GM12801 (cell line): ENCODE measurements around the gene GAREM1.

ENCODE experiments used
- TF ChIP-seq, protein P1 (sequence below): IDR thresholded peaks from one replicate; pipeline ENCODE4 v1.5.1; 2011; ENCODE audit warnings: control low read depth; ENCODE audit not compliant: insufficient read length; ENCODE audit errors: extremely low read depth

Gene GAREM1

DNA sequence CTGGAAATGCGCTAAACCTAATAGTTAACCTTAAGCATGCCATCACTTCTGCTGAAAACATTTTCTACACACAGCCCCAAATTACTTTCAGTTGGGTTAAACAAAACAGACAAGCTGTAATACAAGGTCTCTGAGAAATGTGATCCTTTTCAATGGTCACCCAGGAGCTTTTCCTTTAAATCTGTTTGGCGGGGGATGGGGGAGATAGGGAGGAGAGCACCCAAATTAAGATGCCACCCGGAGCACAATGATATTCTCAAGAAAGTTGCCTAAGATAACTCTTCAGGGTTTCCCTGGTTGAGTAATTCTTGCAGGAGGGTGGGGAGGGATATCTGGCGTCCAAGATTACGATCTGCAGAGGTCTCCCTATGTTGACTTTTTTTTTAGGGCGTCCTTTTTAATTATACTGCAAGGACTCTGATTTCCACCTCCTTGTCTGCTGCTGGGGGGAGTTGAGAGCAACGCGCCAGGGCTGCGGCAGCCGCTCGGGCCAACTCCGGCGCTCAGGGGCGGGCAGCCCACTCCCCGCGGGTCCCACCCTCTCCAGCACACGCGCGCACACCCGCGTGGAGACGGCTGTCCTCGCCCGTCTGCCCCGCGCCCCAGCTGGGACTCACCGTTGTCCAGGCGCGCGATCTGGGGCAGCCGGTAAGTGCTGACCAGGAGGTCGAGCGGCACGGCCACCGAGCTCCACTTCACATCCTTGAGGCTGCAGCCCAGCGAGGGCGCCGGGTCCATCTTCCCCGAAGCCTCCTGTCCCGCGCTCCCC is 807 bp downstream of the GAREM1 start:
- TF ChIP-seq, protein P1, sequence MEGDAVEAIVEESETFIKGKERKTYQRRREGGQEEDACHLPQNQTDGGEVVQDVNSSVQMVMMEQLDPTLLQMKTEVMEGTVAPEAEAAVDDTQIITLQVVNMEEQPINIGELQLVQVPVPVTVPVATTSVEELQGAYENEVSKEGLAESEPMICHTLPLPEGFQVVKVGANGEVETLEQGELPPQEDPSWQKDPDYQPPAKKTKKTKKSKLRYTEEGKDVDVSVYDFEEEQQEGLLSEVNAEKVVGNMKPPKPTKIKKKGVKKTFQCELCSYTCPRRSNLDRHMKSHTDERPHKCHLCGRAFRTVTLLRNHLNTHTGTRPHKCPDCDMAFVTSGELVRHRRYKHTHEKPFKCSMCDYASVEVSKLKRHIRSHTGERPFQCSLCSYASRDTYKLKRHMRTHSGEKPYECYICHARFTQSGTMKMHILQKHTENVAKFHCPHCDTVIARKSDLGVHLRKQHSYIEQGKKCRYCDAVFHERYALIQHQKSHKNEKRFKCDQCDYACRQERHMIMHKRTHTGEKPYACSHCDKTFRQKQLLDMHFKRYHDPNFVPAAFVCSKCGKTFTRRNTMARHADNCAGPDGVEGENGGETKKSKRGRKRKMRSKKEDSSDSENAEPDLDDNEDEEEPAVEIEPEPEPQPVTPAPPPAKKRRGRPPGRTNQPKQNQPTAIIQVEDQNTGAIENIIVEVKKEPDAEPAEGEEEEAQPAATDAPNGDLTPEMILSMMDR, result no peak

DNA sequence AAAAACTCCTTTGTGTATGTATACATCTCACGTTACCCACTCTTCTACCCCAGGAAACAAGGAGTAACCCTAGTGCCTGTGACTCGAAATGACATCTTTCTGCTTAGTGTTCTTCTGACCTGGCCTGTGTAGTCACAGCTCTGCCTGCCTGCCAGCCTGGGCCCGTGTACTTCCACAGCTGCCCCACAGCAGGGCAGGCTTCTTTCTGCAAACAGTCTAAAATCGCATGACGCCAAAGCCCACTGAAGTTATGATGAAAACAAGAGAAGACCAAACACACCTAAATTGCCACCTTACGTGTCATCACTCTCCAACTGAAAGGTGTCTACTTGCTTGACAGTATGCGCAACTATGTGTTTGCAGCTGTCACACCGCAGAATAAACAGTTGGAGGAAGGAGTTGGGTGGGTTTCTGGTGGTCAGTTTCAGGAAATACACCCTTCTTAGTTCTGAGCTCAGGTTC is 1.5 kb downstream of the GAREM1 start:
- TF ChIP-seq, protein P1, result no peak

DNA sequence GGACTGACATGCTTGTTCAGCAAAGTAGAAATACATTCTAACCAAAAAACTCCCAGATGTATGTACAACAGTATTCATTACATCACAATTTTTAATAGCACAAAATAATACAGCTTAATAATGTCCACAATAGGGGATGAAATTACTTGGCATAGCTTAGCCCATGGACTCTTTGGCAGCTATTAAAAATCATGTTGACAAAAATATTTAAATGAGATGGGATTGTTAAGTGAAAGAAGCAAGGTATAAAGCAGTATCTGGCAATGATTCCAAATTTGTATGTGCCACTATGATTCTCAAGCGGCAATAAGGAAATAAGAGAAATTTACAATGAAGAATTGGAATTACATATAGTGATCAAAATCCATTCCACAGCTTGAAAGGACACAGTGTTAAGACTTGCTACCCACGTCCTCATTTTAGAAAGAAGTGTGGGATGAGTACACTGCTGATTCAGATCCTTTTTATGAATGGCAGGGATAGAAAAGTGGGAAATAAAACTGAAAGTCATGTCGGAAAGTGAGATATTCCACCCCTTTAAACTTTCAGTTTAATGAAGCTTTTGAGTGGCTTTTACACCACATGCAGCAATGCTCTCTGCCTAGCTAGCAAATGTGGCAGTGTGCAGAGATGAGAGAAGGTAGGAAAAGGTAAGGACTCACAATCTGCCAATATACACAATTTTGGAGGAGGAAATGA is 2.4 kb downstream of the GAREM1 start:
- TF ChIP-seq, protein P1, result no peak

DNA sequence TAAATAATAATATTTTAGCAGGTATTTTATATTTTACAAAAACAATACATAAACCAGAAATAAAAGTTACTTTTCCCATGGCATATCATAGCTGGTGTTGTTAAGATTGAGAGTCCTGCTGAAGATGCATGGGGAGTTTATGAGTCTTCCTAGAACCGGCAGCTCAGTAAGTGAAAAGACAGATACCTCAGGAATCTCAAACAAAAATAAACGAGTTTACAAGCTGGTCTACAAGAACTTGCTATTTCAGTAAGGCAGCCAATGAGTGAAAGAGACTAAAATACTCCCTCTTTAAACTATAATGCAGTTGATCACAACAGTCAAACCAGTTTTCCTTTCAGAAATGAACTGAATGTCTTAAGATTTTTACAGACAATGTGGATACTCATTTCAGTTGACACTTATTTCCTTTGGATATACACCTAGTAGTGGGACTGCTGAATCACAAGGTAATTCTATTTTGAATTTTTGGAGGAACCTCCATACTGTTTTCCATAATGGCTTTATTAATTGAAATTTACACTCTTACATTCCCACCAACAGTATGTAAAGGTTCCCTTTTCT is 8.9 kb downstream of the GAREM1 start:
- TF ChIP-seq, protein P1, result no peak

DNA sequence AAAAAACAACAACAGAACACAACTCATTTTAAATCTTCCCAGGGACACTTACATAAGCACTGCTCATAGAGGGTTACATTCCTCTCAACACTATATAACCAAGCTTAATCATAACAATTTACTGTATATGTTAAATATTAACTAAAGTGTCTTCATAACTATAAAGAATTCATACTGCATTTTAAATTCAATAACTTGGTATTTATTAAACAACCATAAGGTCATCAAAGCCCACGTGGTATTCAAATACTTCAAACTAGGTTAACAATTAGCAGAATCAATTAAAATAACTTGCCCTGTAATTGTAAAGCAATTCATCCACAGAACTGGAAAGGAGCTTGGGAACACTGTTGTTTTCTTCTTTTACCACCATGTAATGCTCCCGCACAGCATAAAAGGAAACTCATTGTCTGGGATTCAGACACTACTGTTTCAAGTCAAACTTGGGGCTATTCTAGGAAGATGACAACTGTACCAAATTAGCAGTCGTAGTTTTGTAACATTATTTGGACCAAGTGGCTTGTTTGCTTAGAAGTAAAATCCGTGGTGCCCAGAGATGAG is 10.4 kb downstream of the GAREM1 start:
- TF ChIP-seq, protein P1, result no peak

DNA sequence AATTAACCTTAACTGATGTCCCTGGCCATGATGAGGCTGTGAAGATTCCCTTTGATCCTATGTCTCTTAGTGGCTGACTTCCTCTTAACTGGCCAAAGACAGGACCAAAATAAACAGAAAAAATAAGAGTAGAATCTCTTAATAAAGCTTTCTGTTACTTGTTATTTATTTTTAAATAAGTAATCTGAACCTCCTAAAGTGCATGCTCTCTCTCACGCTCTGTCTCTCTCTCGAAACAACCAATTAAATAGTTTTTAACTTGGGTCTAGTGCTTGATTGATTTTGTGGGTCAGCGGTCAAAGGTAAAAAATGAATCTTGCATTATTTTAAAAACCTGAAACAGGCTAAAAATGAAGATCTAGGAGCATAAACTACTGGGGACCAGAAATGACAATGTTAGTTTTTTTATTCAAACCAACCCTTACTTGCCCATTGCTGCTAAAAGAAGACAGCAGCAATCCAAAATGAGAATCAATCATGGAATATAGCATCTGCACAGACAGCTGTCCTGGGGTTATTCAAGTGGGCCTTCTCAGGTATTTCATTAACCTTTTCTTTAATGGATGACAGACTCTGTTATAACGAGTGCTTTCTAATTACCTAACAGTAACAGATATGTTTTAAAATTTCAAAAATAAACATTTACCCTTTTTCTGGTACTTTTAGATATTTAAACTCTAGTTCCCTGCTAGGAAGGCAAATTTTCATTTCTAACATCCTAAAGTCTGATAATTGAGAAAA is 11.2 kb downstream of the GAREM1 start:
- TF ChIP-seq, protein P1, result no peak
